Embryonic facial prominence (tissue), 1 donor: ENCODE measurements around the gene MDGA2.

Source experiments
- DNase-seq: peaks from one replicate; pipeline ENCODE4 v3.0.0-alpha.2; 2016; ENCODE audit errors: extremely low spot score

Gene MDGA2

GRCh38 chr14:47675466-47676314 lies at the start of gene MDGA2:
Gene MDGA2, minus strand, starts transcription at chr14:47675605.
- no peak for DNase-seq

- DNase-seq: no peak
These were observed 47.7 kb upstream of the MDGA2 start for GRCh38 chr14:47722929-47723693.

GRCh38 chr14:47720281-47720680 lies 44.9 kb upstream of the MDGA2 start:
- no peak for DNase-seq

GRCh38 chr14:47715330-47715729 lies 39.9 kb upstream of the MDGA2 start:
- DNase-seq: no peak

GRCh38 chr14:47710581-47710980 lies 35.2 kb upstream of the MDGA2 start:
- no peak for DNase-seq

- DNase-seq: no peak
These were observed 30.3 kb upstream of the MDGA2 start for GRCh38 chr14:47705683-47706082.

GRCh38 chr14:47691829-47692228 lies 16.4 kb upstream of the MDGA2 start:
- DNase-seq: no peak

- no peak for DNase-seq
These were observed 3.6 kb upstream of the MDGA2 start for GRCh38 chr14:47678993-47679392.

- DNase-seq: no peak
These were observed 2.8 kb upstream of the MDGA2 start for GRCh38 chr14:47678157-47678556.

- no peak for DNase-seq
These were observed 861 bp upstream of the MDGA2 start for GRCh38 chr14:47676315-47676617.

GRCh38 chr14:47674543-47675465 lies 601 bp downstream of the MDGA2 start:
- no peak for DNase-seq

- DNase-seq: no peak
These were observed 1.3 kb downstream of the MDGA2 start for GRCh38 chr14:47674148-47674542.

- no peak for DNase-seq
These were observed 9.9 kb downstream of the MDGA2 start for GRCh38 chr14:47665337-47666134.

- no peak for DNase-seq
These were observed 12.9 kb downstream of the MDGA2 start for GRCh38 chr14:47662466-47662865.

GRCh38 chr14:47660158-47660557 lies 15.2 kb downstream of the MDGA2 start:
- no peak for DNase-seq

- DNase-seq: no peak
These were observed 17.4 kb downstream of the MDGA2 start for GRCh38 chr14:47658041-47658440.

GRCh38 chr14:47657143-47657542 lies 18.3 kb downstream of the MDGA2 start:
- DNase-seq: no peak

GRCh38 chr14:47651337-47651736 lies 24.1 kb downstream of the MDGA2 start:
- no peak for DNase-seq

GRCh38 chr14:47637753-47638152 lies 37.7 kb downstream of the MDGA2 start:
- no peak for DNase-seq

GRCh38 chr14:47626151-47627035 lies 49.0 kb downstream of the MDGA2 start:
- DNase-seq: no peak
